IMR-90 (cell line): ENCODE data around the gene PCDHGA5. TPM values are rescaled to one million over a fixed set of nuclear protein-coding genes. Genes with fewer than 3 reads are reported as not detected.

ENCODE experiments used
- polyA plus RNA-seq, 3 experiments: library from polyadenylated mRNA; depleted of rRNA; stranded (reverse); fragments of >200 nt; gene quantifications; 2 replicates each; pipeline ENCODE4 v1.2.3, GENCODE V29; 2012; ENCODE audit warnings: low replicate concordance in 1 of 3
- total RNA-seq: library from RNA; depleted of rRNA; stranded (reverse); fragments of >200 nt; gene quantifications from 2 replicates; pipeline ENCODE4 v1.2.3, GENCODE V29; 2012; rRNA removed

The PCDHGA5 gene
- total and polyA plus RNA-seq, 2 of the 4 experiments (the other 2 are of a cell fraction) = 1.3 to 2.0 TPM

Other genes with a start within 250 kb of the PCDHGA5 start
Only the 30 nearest of the 36 such genes appear.
- under 0.01 and 0.18 TPM in 2 replicates for gene PCDHB9, start 177.0 kb upstream of the PCDHGA5 start, total RNA-seq
- 0.10 and 0.24 TPM in 2 replicates for gene PCDHB9, start 177.0 kb upstream of the PCDHGA5 start, polyA plus RNA-seq (2012; rRNA removed)
- gene PCDHB10, start 171.8 kb upstream of the PCDHGA5 start, total RNA-seq = under 0.01 and 0.18 TPM in 2 replicates
- 0.19 and 0.22 TPM in 2 replicates for gene PCDHB10, start 171.8 kb upstream of the PCDHGA5 start, polyA plus RNA-seq (2012; rRNA removed)
- gene PCDHB11, start 164.5 kb upstream of the PCDHGA5 start, total RNA-seq = under 0.01 TPM in 2 replicates
- gene PCDHB11, start 164.5 kb upstream of the PCDHGA5 start, polyA plus RNA-seq (2012; rRNA removed) = 0.05 TPM in 1 of 2 replicates, not detected in the other
- under 0.01 and 0.18 TPM in 2 replicates for gene PCDHB12, start 155.4 kb upstream of the PCDHGA5 start, total RNA-seq
- gene PCDHB12, start 155.4 kb upstream of the PCDHGA5 start, polyA plus RNA-seq (2012; rRNA removed) = 0.09 and 0.13 TPM in 2 replicates
- gene PCDHB13, start 150.2 kb upstream of the PCDHGA5 start, total RNA-seq = 0.18 and 0.28 TPM in 2 replicates
- gene PCDHB13, start 150.2 kb upstream of the PCDHGA5 start, polyA plus RNA-seq (2012; rRNA removed) = 0.26 and 0.27 TPM in 2 replicates
- 0.18 and 0.28 TPM in 2 replicates for gene PCDHB14, start 140.8 kb upstream of the PCDHGA5 start, total RNA-seq
- gene PCDHB14, start 140.8 kb upstream of the PCDHGA5 start, polyA plus RNA-seq (2012; rRNA removed) = 0.36 and 0.39 TPM in 2 replicates
- 0.18 and 0.28 TPM in 2 replicates for gene PCDHB15, start 118.8 kb upstream of the PCDHGA5 start, total RNA-seq
- gene PCDHB15, start 118.8 kb upstream of the PCDHGA5 start, polyA plus RNA-seq (2012; rRNA removed) = 0.14 and 0.17 TPM in 2 replicates
- 0.28 TPM in 1 of 2 replicates, not detected in the other for gene SLC25A2, start 60.1 kb upstream of the PCDHGA5 start, total RNA-seq
- not detected in 2 replicates for gene SLC25A2, start 60.1 kb upstream of the PCDHGA5 start, polyA plus RNA-seq (2012; rRNA removed)
- 51.8 and 100 TPM in 2 replicates for gene TAF7, start 43.4 kb upstream of the PCDHGA5 start, total RNA-seq
- 38.4 and 45.7 TPM in 2 replicates for gene TAF7, start 43.4 kb upstream of the PCDHGA5 start, polyA plus RNA-seq (2012; rRNA removed)
- gene PCDHGA1, start 33.6 kb upstream of the PCDHGA5 start, total RNA-seq = 0.83 and 0.90 TPM in 2 replicates
- gene PCDHGA1, start 33.6 kb upstream of the PCDHGA5 start, polyA plus RNA-seq (2012; rRNA removed) = 0.86 and 0.92 TPM in 2 replicates
- gene PCDHGA2, start 25.4 kb upstream of the PCDHGA5 start, total RNA-seq = 3.3 and 3.4 TPM in 2 replicates
- gene PCDHGA2, start 25.4 kb upstream of the PCDHGA5 start, polyA plus RNA-seq (2012; rRNA removed) = 3.6 and 4.0 TPM in 2 replicates
- gene PCDHGA3, start 20.3 kb upstream of the PCDHGA5 start, total RNA-seq = 1.4 and 1.7 TPM in 2 replicates
- 1.6 and 1.8 TPM in 2 replicates for gene PCDHGA3, start 20.3 kb upstream of the PCDHGA5 start, polyA plus RNA-seq (2012; rRNA removed)
- 3.3 and 3.6 TPM in 2 replicates for gene PCDHGB1, start 14.1 kb upstream of the PCDHGA5 start, total RNA-seq
- 1.9 TPM in 2 replicates for gene PCDHGB1, start 14.1 kb upstream of the PCDHGA5 start, polyA plus RNA-seq (2012; rRNA removed)
- 5.0 and 5.4 TPM in 2 replicates for gene PCDHGA4, start 9.1 kb upstream of the PCDHGA5 start, total RNA-seq
- gene PCDHGA4, start 9.1 kb upstream of the PCDHGA5 start, polyA plus RNA-seq (2012; rRNA removed) = 3.0 and 3.5 TPM in 2 replicates
- gene PCDHGB2, start 4.2 kb upstream of the PCDHGA5 start, total RNA-seq = 2.8 and 3.0 TPM in 2 replicates
- 2.4 and 2.6 TPM in 2 replicates for gene PCDHGB2, start 4.2 kb upstream of the PCDHGA5 start, polyA plus RNA-seq (2012; rRNA removed)
- 5.9 and 6.7 TPM in 2 replicates for gene PCDHGB3, start 6.1 kb downstream of the PCDHGA5 start, total RNA-seq
- 3.3 and 3.4 TPM in 2 replicates for gene PCDHGB3, start 6.1 kb downstream of the PCDHGA5 start, polyA plus RNA-seq (2012; rRNA removed)
- gene PCDHGA6, start 9.7 kb downstream of the PCDHGA5 start, total RNA-seq = 4.1 and 4.2 TPM in 2 replicates
- 4.7 TPM in 2 replicates for gene PCDHGA6, start 9.7 kb downstream of the PCDHGA5 start, polyA plus RNA-seq (2012; rRNA removed)
- gene PCDHGA7, start 18.6 kb downstream of the PCDHGA5 start, total RNA-seq = 3.3 and 3.4 TPM in 2 replicates
- 3.1 and 3.2 TPM in 2 replicates for gene PCDHGA7, start 18.6 kb downstream of the PCDHGA5 start, polyA plus RNA-seq (2012; rRNA removed)
- 16.4 and 17.6 TPM in 2 replicates for gene PCDHGB4, start 23.5 kb downstream of the PCDHGA5 start, total RNA-seq
- gene PCDHGB4, start 23.5 kb downstream of the PCDHGA5 start, polyA plus RNA-seq (2012; rRNA removed) = 10.0 TPM in 2 replicates
- gene PCDHGA8, start 28.5 kb downstream of the PCDHGA5 start, total RNA-seq = 2.0 and 2.2 TPM in 2 replicates
- gene PCDHGA8, start 28.5 kb downstream of the PCDHGA5 start, polyA plus RNA-seq (2012; rRNA removed) = 0.87 and 0.89 TPM in 2 replicates
- gene PCDHGB5, start 33.8 kb downstream of the PCDHGA5 start, total RNA-seq = 17.2 and 17.5 TPM in 2 replicates
- gene PCDHGB5, start 33.8 kb downstream of the PCDHGA5 start, polyA plus RNA-seq (2012; rRNA removed) = 20.0 and 21.1 TPM in 2 replicates
- gene PCDHGA9, start 38.6 kb downstream of the PCDHGA5 start, total RNA-seq = 3.9 and 4.5 TPM in 2 replicates
- gene PCDHGA9, start 38.6 kb downstream of the PCDHGA5 start, polyA plus RNA-seq (2012; rRNA removed) = 1.5 and 1.8 TPM in 2 replicates
- gene PCDHGB6, start 43.9 kb downstream of the PCDHGA5 start, total RNA-seq = 2.2 and 2.8 TPM in 2 replicates
- 1.4 and 1.5 TPM in 2 replicates for gene PCDHGB6, start 43.9 kb downstream of the PCDHGA5 start, polyA plus RNA-seq (2012; rRNA removed)
- gene PCDHGA10, start 48.8 kb downstream of the PCDHGA5 start, total RNA-seq = 6.6 and 6.9 TPM in 2 replicates
- 3.4 TPM in 2 replicates for gene PCDHGA10, start 48.8 kb downstream of the PCDHGA5 start, polyA plus RNA-seq (2012; rRNA removed)
- 5.8 and 6.3 TPM in 2 replicates for gene PCDHGB7, start 53.5 kb downstream of the PCDHGA5 start, total RNA-seq
- gene PCDHGB7, start 53.5 kb downstream of the PCDHGA5 start, polyA plus RNA-seq (2012; rRNA removed) = 7.4 and 8.1 TPM in 2 replicates
- gene PCDHGA11, start 56.9 kb downstream of the PCDHGA5 start, total RNA-seq = 5.4 and 5.8 TPM in 2 replicates
- 6.9 and 7.5 TPM in 2 replicates for gene PCDHGA11, start 56.9 kb downstream of the PCDHGA5 start, polyA plus RNA-seq (2012; rRNA removed)
- 8.8 and 9.7 TPM in 2 replicates for gene PCDHGA12, start 66.3 kb downstream of the PCDHGA5 start, total RNA-seq
- 7.9 and 9.2 TPM in 2 replicates for gene PCDHGA12, start 66.3 kb downstream of the PCDHGA5 start, polyA plus RNA-seq (2012; rRNA removed)
- 21.1 and 21.9 TPM in 2 replicates for gene PCDHGC3, start 111.8 kb downstream of the PCDHGA5 start, total RNA-seq
- gene PCDHGC3, start 111.8 kb downstream of the PCDHGA5 start, polyA plus RNA-seq (2012; rRNA removed) = 58.9 and 72.1 TPM in 2 replicates
- gene PCDHGC4, start 120.9 kb downstream of the PCDHGA5 start, total RNA-seq = 1.1 and 1.6 TPM in 2 replicates
- 0.60 and 0.65 TPM in 2 replicates for gene PCDHGC4, start 120.9 kb downstream of the PCDHGA5 start, polyA plus RNA-seq (2012; rRNA removed)
- 2.5 and 2.9 TPM in 2 replicates for gene PCDHGC5, start 124.9 kb downstream of the PCDHGA5 start, total RNA-seq
- 3.8 TPM in 2 replicates for gene PCDHGC5, start 124.9 kb downstream of the PCDHGA5 start, polyA plus RNA-seq (2012; rRNA removed)